Neuronal stem cell (in vitro differentiated cells): ENCODE results near the gene PHKG1.
"Not testable (repeated sequence)": the region's sequence is repeated elsewhere in the genome, so short reads cannot be mapped to it uniquely, and the experiment has no call there.

Experiments used
- DNase-seq: peaks from one replicate; pipeline ENCODE4 v3.0.0-alpha.2; 2013; ENCODE audit warnings: low spot score
- H2AFZ ChIP-seq: one replicate; pipeline ENCODE4 v1.6.1; 2013; ENCODE audit warnings: mild to moderate bottlenecking, low read length, inconsistent platforms
- H2AK5ac ChIP-seq: 2 replicates; pipeline ENCODE4 v1.6.1; 2013; ENCODE audit warnings: low read depth, mild to moderate bottlenecking, inconsistent platforms, low read length, moderate library complexity, mixed read lengths
- H2BK120ac ChIP-seq: 2 replicates; pipeline ENCODE4 v1.6.1; 2013; ENCODE audit warnings: low read depth, mild to moderate bottlenecking, inconsistent platforms, low read length, moderate library complexity, mixed read lengths
- H2BK12ac ChIP-seq: one replicate; pipeline ENCODE4 v1.6.1; 2013; ENCODE audit warnings: low read length, inconsistent platforms
- H2BK15ac ChIP-seq: 2 replicates; pipeline ENCODE4 v1.6.1; 2013; ENCODE audit warnings: mild to moderate bottlenecking, low read length, inconsistent platforms, mixed read lengths
- H2BK5ac ChIP-seq: one replicate; pipeline ENCODE4 v1.6.1; 2013; ENCODE audit warnings: inconsistent platforms, mild to moderate bottlenecking, low read length, moderate library complexity
- H3K14ac ChIP-seq: one replicate; pipeline ENCODE4 v1.6.1; 2013; ENCODE audit warnings: low read length, inconsistent platforms
- H3K18ac ChIP-seq: 2 replicates; pipeline ENCODE4 v1.6.1; 2013; ENCODE audit warnings: low read length, inconsistent platforms
- H3K23ac ChIP-seq: 2 replicates; pipeline ENCODE4 v1.6.1; 2013; ENCODE audit warnings: low read depth, mild to moderate bottlenecking, mixed read lengths, low read length, inconsistent platforms; ENCODE audit not compliant: poor library complexity
- H3K27ac ChIP-seq: replicated peaks from 3 replicates; pipeline ENCODE4 v1.5.1; 2013; ENCODE audit warnings: low read length, inconsistent platforms
- H3K27me3 ChIP-seq, 3 experiments: 2 replicates each; pipeline ENCODE4 v1.6.1; 2013; ENCODE audit warnings: low read length in 3 of 3, mild to moderate bottlenecking in 2 of 3, inconsistent platforms in 1 of 3, low read depth in 1 of 3, mixed read lengths in 1 of 3, moderate library complexity in 1 of 3; ENCODE audit not compliant: control insufficient read depth in 3 of 3, insufficient read depth in 3 of 3
- H3K36me3 ChIP-seq, 2 donors: replicated peaks in 1 of 2; 2 replicates each; pipeline ENCODE4 v1.6.1; 2013; ENCODE audit warnings: low read length in 2 of 2; ENCODE audit not compliant: control insufficient read depth in 2 of 2, insufficient read depth in 2 of 2
- H3K4ac ChIP-seq: 2 replicates; pipeline ENCODE4 v1.6.1; 2013; ENCODE audit warnings: inconsistent platforms, mild to moderate bottlenecking, low read length, moderate library complexity
- H3K4me1 ChIP-seq, 2 donors: 1 replicate in 1 of 2; 2 replicates in 1 of 2; pipeline ENCODE4 v1.6.1; 2013; ENCODE audit warnings: low read length in 2 of 2, low read depth in 1 of 2; ENCODE audit not compliant: control insufficient read depth in 2 of 2, insufficient read depth in 1 of 2
- H3K4me2 ChIP-seq: one replicate; pipeline ENCODE4 v1.6.1; 2013; ENCODE audit warnings: mild to moderate bottlenecking, low read length, inconsistent platforms; ENCODE audit not compliant: insufficient read depth, poor library complexity, severe bottlenecking
- H3K4me3 ChIP-seq, 2 donors: 2 replicates each; pipeline ENCODE4 v1.5.1; 2013; ENCODE audit warnings: low read length in 2 of 2, mild to moderate bottlenecking in 2 of 2, inconsistent platforms in 1 of 2, moderate library complexity in 1 of 2
- H3K79me1 ChIP-seq: one replicate; pipeline ENCODE4 v1.6.1; 2013; ENCODE audit warnings: low read depth, mild to moderate bottlenecking, inconsistent platforms, low read length, moderate library complexity
- H3K9ac ChIP-seq: one replicate; pipeline ENCODE4 v1.6.1; 2013; ENCODE audit warnings: mild to moderate bottlenecking, low read depth, low read length, inconsistent platforms; ENCODE audit not compliant: poor library complexity
- H3K9me3 ChIP-seq, 2 donors: replicated peaks in 1 of 2; 2 replicates each; pipeline versions ENCODE3 to v1.6.1; 2013; ENCODE audit warnings: low read length in 2 of 2, mild to moderate bottlenecking in 2 of 2, inconsistent platforms in 1 of 2, low read depth in 1 of 2, mixed read lengths in 1 of 2, moderate library complexity in 1 of 2; ENCODE audit not compliant: control insufficient read depth in 2 of 2, insufficient read depth in 1 of 2
- H4K8ac ChIP-seq: one replicate; pipeline ENCODE4 v1.6.1; 2013; ENCODE audit warnings: low read depth, mild to moderate bottlenecking, inconsistent platforms, low read length, moderate library complexity
- H4K91ac ChIP-seq: one replicate; pipeline ENCODE4 v1.6.1; 2013; ENCODE audit warnings: low read length, low read depth, mild to moderate bottlenecking, inconsistent platforms; ENCODE audit not compliant: poor library complexity
- WGBS, 2 donors: extraction: QIAGEN DNeasy Blood & Tissue Kit; methylation state at CpG; one replicate each; pipeline ENCODE4 v1.1.7; 2013; ENCODE audit warnings: missing lambda C conversion rate in 2 of 2, mixed read lengths in 1 of 2; ENCODE audit not compliant: insufficient read length in 2 of 2, insufficient replicate concordance in 1 of 2; ENCODE audit errors: extremely low coverage in 2 of 2; 5-methylcytosine and 5-hydroxymethylcytosine counted together

PHKG1 gene

GRCh38 chr7:56104138-56104537 is 11.4 kb upstream of the PHKG1 start:
- not testable (repeated sequence) for H3K18ac ChIP-seq, H3K9ac ChIP-seq, H2BK15ac ChIP-seq, H2AFZ ChIP-seq, H3K79me1 ChIP-seq, H4K91ac ChIP-seq, DNase-seq, H2AK5ac ChIP-seq, H2BK120ac ChIP-seq, H4K8ac ChIP-seq, H3K36me3 ChIP-seq, H3K4me3 ChIP-seq, H3K4ac ChIP-seq, H3K4me2 ChIP-seq, H3K27me3 ChIP-seq, H3K14ac ChIP-seq, H2BK12ac ChIP-seq, H3K9me3 ChIP-seq, H3K27ac ChIP-seq, H3K4me1 ChIP-seq, H3K23ac ChIP-seq, H2BK5ac ChIP-seq
- no CpG with 5 or more reads among the region's 9 CpGs for WGBS, 2 donors

- no peak overlapping the region for H2BK120ac ChIP-seq
- H3K4me1 ChIP-seq, result no peaks in the 10 kb centered on the region
- no peaks in the 10 kb centered on the region for H3K79me1 ChIP-seq
- no peak overlapping the region for H4K91ac ChIP-seq
- no peak overlapping the region for H2BK5ac ChIP-seq
- H3K4me3 ChIP-seq, result no peak overlapping the region
- H2BK15ac ChIP-seq, result no peak overlapping the region
- H3K4ac ChIP-seq, result no peak overlapping the region
- no peak overlapping the region for H2AK5ac ChIP-seq
- no peaks in the 10 kb centered on the region for H3K27me3 ChIP-seq
- no peak overlapping the region for H2BK12ac ChIP-seq
- no peak overlapping the region for H3K9ac ChIP-seq
- no peak overlapping the region for H3K23ac ChIP-seq
- no peak overlapping the region for H2AFZ ChIP-seq
- no peak overlapping the region for H3K18ac ChIP-seq
- H3K4me2 ChIP-seq, result no peak overlapping the region
- no CpG with 5 or more reads among the region's 3 CpGs for WGBS, 2 donors
- no peaks in the 10 kb centered on the region for H3K9me3 ChIP-seq
- DNase-seq, result no peak
- H3K27ac ChIP-seq, result no peak overlapping the region
- H3K14ac ChIP-seq, result no peak overlapping the region
- no peak overlapping the region for H4K8ac ChIP-seq
- peaks cover 0 to 5% of the 10 kb centered on the region in 2 donors for H3K36me3 ChIP-seq
Observed at GRCh38 chr7:56099653-56100052, 6.9 kb upstream of the PHKG1 start.

GRCh38 chr7:56098187-56099008 is 5.6 kb upstream of the PHKG1 start:
- H2AK5ac ChIP-seq, H3K4me1 ChIP-seq, H2BK15ac ChIP-seq, H3K36me3 ChIP-seq, H4K8ac ChIP-seq, DNase-seq, H2BK5ac ChIP-seq, H3K14ac ChIP-seq, H2AFZ ChIP-seq, H3K4me2 ChIP-seq, H3K27ac ChIP-seq, H3K4me3 ChIP-seq, H2BK120ac ChIP-seq, H3K18ac ChIP-seq, H3K9ac ChIP-seq, H3K23ac ChIP-seq, H3K79me1 ChIP-seq, H3K4ac ChIP-seq, H2BK12ac ChIP-seq, H3K27me3 ChIP-seq, H3K9me3 ChIP-seq, H4K91ac ChIP-seq: not testable (repeated sequence)
- WGBS, 2 donors, result no CpG with 5 or more reads among the region's 8 CpGs

GRCh38 chr7:56097700-56098099 is 4.9 kb upstream of the PHKG1 start:
- Histone ChIP-seq H2BK12ac (no peak overlapping the region), H3K4me3 (no peak overlapping the region), H2AFZ (no peak overlapping the region), H3K4ac (no peak overlapping the region), H2BK120ac (no peak overlapping the region), H3K4me2 (no peak overlapping the region), H4K8ac (no peak overlapping the region), H3K36me3 (no peaks in the 10 kb centered on the region), H3K79me1 (no peaks in the 10 kb centered on the region), H3K4me1 (no peaks in the 10 kb centered on the region), H2BK15ac (no peak overlapping the region), H3K9me3 (no peaks in the 10 kb centered on the region), H3K27me3 (no peaks in the 10 kb centered on the region), H3K27ac (no peak overlapping the region), H2AK5ac (no peak overlapping the region), H3K9ac (no peak overlapping the region), H4K91ac (no peak overlapping the region), H3K18ac (no peak overlapping the region), H3K14ac (no peak overlapping the region), H3K23ac (no peak overlapping the region), H2BK5ac (no peak overlapping the region)
- no CpG with 5 or more reads among the region's 5 CpGs for WGBS, 2 donors
- DNase-seq, result no peak
